GM06990 (cell line): Measurements from ENCODE around the gene OR51E1.

ENCODE experiments used
- DNase-seq: peaks from one replicate; pipeline ENCODE4 v3.0.0-alpha.2; 2011; ENCODE audit not compliant: insufficient read length; ENCODE audit errors: extremely low read depth
- H3K27me3 ChIP-seq: replicated peaks from 2 replicates; pipeline ENCODE4 v1.6.0; 2011; ENCODE audit warnings: low read length; ENCODE audit not compliant: control insufficient read depth, insufficient read depth
- H3K36me3 ChIP-seq: 2 replicates; pipeline ENCODE4 v1.5.1; 2011; ENCODE audit warnings: low read length; ENCODE audit not compliant: control insufficient read depth, insufficient read depth
- H3K4me3 ChIP-seq: replicated peaks from 2 replicates; pipeline ENCODE4 v1.5.1; 2011; ENCODE audit warnings: low read depth, mild to moderate bottlenecking, control low read depth, low read length
- CTCF ChIP-seq: IDR thresholded peaks from 2 replicates; pipeline ENCODE4 v1.5.1; 2011; ENCODE audit warnings: low read length, control low read depth, mild to moderate bottlenecking, inconsistent platforms; ENCODE audit not compliant: insufficient read depth, poor library complexity, severe bottlenecking

Gene OR51E1

GRCh38 chr11:4610258-4610935 is 33.4 kb upstream of the OR51E1 start:
- H3K27me3 ChIP-seq: 0 out of 2 replicates have a peak, but pooled peaks cover 1% of the 10 kb centered on the region
- no peak overlapping the region; the same call in 1 of the 2 replicates for H3K4me3 ChIP-seq
- no peaks in the 10 kb centered on the region for H3K36me3 ChIP-seq
- no peak for DNase-seq
- no peak for TF ChIP-seq CTCF

GRCh38 chr11:4611986-4612385 is 31.8 kb upstream of the OR51E1 start:
- no peaks in the 10 kb centered on the region for H3K36me3 ChIP-seq
- 0 out of 2 replicates have a peak, but pooled peaks cover 1% of the 10 kb centered on the region for H3K27me3 ChIP-seq
- no peak for DNase-seq
- no peak for TF ChIP-seq CTCF
- H3K4me3 ChIP-seq: no peak overlapping the region

- DNase-seq: no peak
- H3K27me3 ChIP-seq: 0 out of 2 replicates have a peak, but pooled peaks cover 1% of the 10 kb centered on the region
- no peak for TF ChIP-seq CTCF
- H3K36me3 ChIP-seq: no peaks in the 10 kb centered on the region
- H3K4me3 ChIP-seq: no peak overlapping the region
These were observed 27.8 kb upstream of the OR51E1 start for GRCh38 chr11:4615856-4616444.

- TF ChIP-seq CTCF: no peak
- 0 out of 2 replicates have a peak, but pooled peaks cover 1% of the 10 kb centered on the region for H3K27me3 ChIP-seq
- H3K36me3 ChIP-seq: no peaks in the 10 kb centered on the region
- H3K4me3 ChIP-seq: no peak overlapping the region
- no peak for DNase-seq
These were observed 24.3 kb upstream of the OR51E1 start for GRCh38 chr11:4619514-4619913.

GRCh38 chr11:4626207-4627099 is 17.3 kb upstream of the OR51E1 start:
- Histone ChIP-seq H3K27me3 (no peaks in the 10 kb centered on the region; the same call in none of the 2 replicates), H3K4me3 (no peak overlapping the region), H3K36me3 (no peaks in the 10 kb centered on the region)
- peak; percentile 62 for TF ChIP-seq CTCF
- DNase-seq: peak; percentile 24
